Smooth muscle cell (in vitro differentiated cells): ENCODE data around the gene NTF4. TPM values are rescaled to one million over a fixed set of nuclear protein-coding genes. Genes with fewer than 3 reads are reported as not detected.

Experiments used
- DNase-seq: peaks from one replicate; lab custom pipeline; 2025; ENCODE audit not compliant: unreplicated experiment; lab: John Stamatoyannopoulos, UW
- H2AFZ ChIP-seq: fragments of 200-600 bp; sonication (generic); 2 replicates; pipeline ENCODE4 v1.6.0; 2016; ENCODE audit warnings: antibody characterized with exemption, low read depth, mild to moderate bottlenecking
- H3F3A ChIP-seq: fragments of 200-600 bp; sonication (generic); 2 replicates; pipeline ENCODE4 v1.6.0; 2017; ENCODE audit warnings: antibody characterized with exemption, low read depth
- H3K27ac ChIP-seq: fragments of 200-600 bp; sonication (generic); 2 replicates; pipeline ENCODE4 v1.5.1; 2016; ENCODE audit warnings: low read depth, mild to moderate bottlenecking
- H3K27me3 ChIP-seq: fragments of 200-600 bp; sonication (generic); 2 replicates; pipeline ENCODE4 v1.6.1; 2016; ENCODE audit warnings: low read depth, mild to moderate bottlenecking
- H3K36me3 ChIP-seq: fragments of 200-600 bp; sonication (generic); 2 replicates; pipeline ENCODE4 v1.5.1; 2016; ENCODE audit warnings: low read depth
- H3K4me1 ChIP-seq: fragments of 200-600 bp; sonication (generic); 2 replicates; pipeline ENCODE4 v1.5.1; 2016; ENCODE audit warnings: low read depth
- H3K4me2 ChIP-seq: fragments of 200-600 bp; sonication (generic); 2 replicates; pipeline ENCODE4 v1.6.0; 2016; ENCODE audit warnings: mild to moderate bottlenecking
- H3K4me3 ChIP-seq: fragments of 200-600 bp; sonication (generic); 2 replicates; pipeline ENCODE4 v1.5.1; 2016; ENCODE audit warnings: mild to moderate bottlenecking
- H3K79me2 ChIP-seq: fragments of 200-600 bp; sonication (generic); 2 replicates; pipeline ENCODE4 v1.6.0; 2016; ENCODE audit warnings: low read depth, mild to moderate bottlenecking
- H3K9ac ChIP-seq: fragments of 200-600 bp; sonication (generic); 2 replicates; pipeline ENCODE4 v1.6.0; 2016; ENCODE audit warnings: low read depth
- H3K9me3 ChIP-seq: fragments of 200-600 bp; sonication (generic); replicated peaks from 2 replicates; pipeline ENCODE4 v1.5.1; 2016; ENCODE audit warnings: low read depth
- H4K20me1 ChIP-seq: fragments of 200-600 bp; sonication (generic); 2 replicates; pipeline ENCODE4 v1.6.0; 2016; ENCODE audit warnings: low read depth
- WGBS: methylation state at CpG from one replicate; pipeline ENCODE4 v1.1.7; 2016; ENCODE audit warnings: low lambda C conversion rate; 5-methylcytosine and 5-hydroxymethylcytosine counted together
- polyA plus RNA-seq: library from polyadenylated mRNA; unstranded; fragments of >200 nt; fragmentation: Nextera tagmentation; extraction: Ambion mirVana; gene quantifications from 2 replicates; pipeline ENCODE4 v1.2.1, GENCODE V29; 2016
- total RNA-seq: library from RNA; depleted of rRNA; stranded (reverse); fragments of >200 nt; gene quantifications from 2 replicates; pipeline ENCODE4 v1.2.3, GENCODE V29; 2014
- TF ChIP-seq, protein P1 (sequence below): fragments of 200-600 bp; sonication (generic); IDR thresholded peaks from 2 replicates; pipeline ENCODE4 v1.5.1; 2017; ENCODE audit warnings: borderline replicate concordance, mild to moderate bottlenecking, antibody characterized with exemption; ENCODE audit not compliant: insufficient read depth, poor library complexity, severe bottlenecking

Gene NTF4
- total and polyA plus RNA-seq, 2 experiments from 2014 or later: 1.4 to 1.8 TPM

DNA sequence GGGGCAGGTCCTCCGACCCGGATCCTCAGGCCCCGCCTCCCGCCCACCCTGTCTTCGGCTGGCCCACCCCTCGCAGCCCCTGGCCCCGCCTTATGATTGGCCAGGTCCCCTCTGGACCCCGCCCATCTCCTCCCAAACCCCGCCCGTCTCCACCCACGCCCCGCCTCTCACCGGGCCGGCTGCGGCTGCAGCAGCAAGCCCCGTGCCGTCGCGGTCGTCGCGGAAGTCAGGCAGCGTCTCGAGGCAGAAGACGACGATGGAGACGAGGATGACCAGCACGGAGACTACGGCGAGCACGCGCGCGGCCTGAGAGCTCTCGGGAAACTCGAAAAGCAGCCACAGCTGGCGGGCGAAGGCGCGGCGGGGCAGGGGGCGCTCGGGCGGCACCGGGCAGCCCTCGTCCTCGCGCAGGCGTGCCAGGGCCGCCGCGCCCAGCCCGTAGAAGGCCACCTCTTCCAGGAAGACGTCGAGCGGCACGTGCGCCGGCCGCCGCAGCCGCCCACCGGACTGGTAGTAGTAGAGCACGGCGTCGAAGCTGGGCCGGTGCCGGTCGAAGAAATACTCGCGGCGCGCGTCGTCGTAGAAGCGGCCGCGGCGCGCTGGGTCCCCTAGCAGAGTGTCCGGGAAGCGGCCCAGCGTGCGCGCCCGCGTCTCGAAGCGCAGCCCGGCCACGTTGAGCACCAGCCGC lies 7.4 kb upstream of the NTF4 start:
- H3K4me1 ChIP-seq: no peaks in the 10 kb centered on the region
- no peak overlapping the region for H3K4me3 ChIP-seq
- 14% methylated on average over 77 of the region's 93 CpGs for WGBS
- no peak overlapping the region for H3K27ac ChIP-seq
- DNase-seq: no peak
- H3F3A ChIP-seq: no peaks in the 10 kb centered on the region
- TF ChIP-seq, protein P1, sequence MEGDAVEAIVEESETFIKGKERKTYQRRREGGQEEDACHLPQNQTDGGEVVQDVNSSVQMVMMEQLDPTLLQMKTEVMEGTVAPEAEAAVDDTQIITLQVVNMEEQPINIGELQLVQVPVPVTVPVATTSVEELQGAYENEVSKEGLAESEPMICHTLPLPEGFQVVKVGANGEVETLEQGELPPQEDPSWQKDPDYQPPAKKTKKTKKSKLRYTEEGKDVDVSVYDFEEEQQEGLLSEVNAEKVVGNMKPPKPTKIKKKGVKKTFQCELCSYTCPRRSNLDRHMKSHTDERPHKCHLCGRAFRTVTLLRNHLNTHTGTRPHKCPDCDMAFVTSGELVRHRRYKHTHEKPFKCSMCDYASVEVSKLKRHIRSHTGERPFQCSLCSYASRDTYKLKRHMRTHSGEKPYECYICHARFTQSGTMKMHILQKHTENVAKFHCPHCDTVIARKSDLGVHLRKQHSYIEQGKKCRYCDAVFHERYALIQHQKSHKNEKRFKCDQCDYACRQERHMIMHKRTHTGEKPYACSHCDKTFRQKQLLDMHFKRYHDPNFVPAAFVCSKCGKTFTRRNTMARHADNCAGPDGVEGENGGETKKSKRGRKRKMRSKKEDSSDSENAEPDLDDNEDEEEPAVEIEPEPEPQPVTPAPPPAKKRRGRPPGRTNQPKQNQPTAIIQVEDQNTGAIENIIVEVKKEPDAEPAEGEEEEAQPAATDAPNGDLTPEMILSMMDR: no peak
- H3K4me2 ChIP-seq: peak overlapping the region; percentile 74
- H3K9me3 ChIP-seq: no peaks in the 10 kb centered on the region
- H3K79me2 ChIP-seq: no peaks in the 10 kb centered on the region
- no peaks in the 10 kb centered on the region for H3K36me3 ChIP-seq
- H3K27me3 ChIP-seq: peaks cover 29% of the 10 kb centered on the region
- H2AFZ ChIP-seq: no peak overlapping the region
- H4K20me1 ChIP-seq: no peaks in the 10 kb centered on the region
- H3K9ac ChIP-seq: no peak overlapping the region

DNA sequence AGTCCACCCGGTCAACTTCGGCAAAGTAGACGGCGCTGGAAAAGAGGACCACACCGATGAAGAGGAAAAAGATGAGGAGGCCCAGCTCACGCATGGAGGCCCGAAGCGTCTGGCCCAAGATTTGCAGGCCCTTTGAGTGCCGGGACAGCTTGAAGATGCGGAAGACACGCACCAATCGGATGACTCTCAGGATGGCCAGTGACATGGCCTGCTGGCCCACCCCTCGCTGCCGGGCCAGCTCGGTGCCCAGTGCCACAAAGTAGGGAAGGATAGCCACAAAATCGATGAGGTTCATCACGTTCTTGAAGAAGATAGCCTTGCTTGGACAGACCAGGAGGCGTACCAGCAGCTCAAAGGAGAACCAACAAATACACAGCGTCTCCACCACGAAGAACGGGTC lies 5.8 kb upstream of the NTF4 start:
- Histone ChIP-seq H3K4me2 (no peak overlapping the region), H3K27me3 (peaks cover 29% of the 10 kb centered on the region)

DNA sequence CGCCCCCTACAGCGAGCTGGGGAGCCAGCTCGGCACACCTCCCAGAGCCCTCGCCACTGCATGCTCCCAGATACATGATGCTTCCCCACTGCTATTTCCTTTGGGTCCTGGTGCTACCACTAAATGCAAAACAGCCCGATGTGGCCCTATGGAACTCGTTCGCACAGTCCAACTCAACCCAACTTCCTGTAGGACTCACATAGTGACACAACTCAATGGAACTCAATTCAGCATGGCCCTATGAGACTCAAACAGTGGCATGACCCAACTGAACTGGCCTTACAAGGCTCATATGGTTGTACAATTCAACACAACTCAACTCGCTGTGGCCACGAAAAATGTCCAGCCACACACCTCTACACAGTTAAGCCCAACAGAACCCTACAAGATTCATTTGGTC lies 4.4 kb upstream of the NTF4 start:
- no peaks in the 10 kb centered on the region for H3K79me2 ChIP-seq
- no peaks in the 10 kb centered on the region for H3K36me3 ChIP-seq
- H2AFZ ChIP-seq: no peak overlapping the region
- no peaks in the 10 kb centered on the region for H3K9me3 ChIP-seq
- H4K20me1 ChIP-seq: no peaks in the 10 kb centered on the region
- no peak overlapping the region for H3K27ac ChIP-seq
- 96% methylated on average over 9 of the region's 9 CpGs for WGBS
- no peaks in the 10 kb centered on the region for H3F3A ChIP-seq
- peaks cover 16% of the 10 kb centered on the region for H3K4me1 ChIP-seq
- H3K9ac ChIP-seq: no peak overlapping the region
- no peak for DNase-seq
- no peak overlapping the region for H3K4me2 ChIP-seq
- TF ChIP-seq, protein P1: no peak
- H3K27me3 ChIP-seq: peaks cover 29% of the 10 kb centered on the region
- no peak overlapping the region for H3K4me3 ChIP-seq

More for the DNA sequence above, 5.8 kb upstream of the NTF4 start:
- Histone ChIP-seq H3F3A (no peaks in the 10 kb centered on the region), H3K4me3 (no peak overlapping the region), H3K27ac (no peak overlapping the region), H2AFZ (no peak overlapping the region), H3K9ac (no peak overlapping the region), H3K9me3 (no peaks in the 10 kb centered on the region), H3K79me2 (no peaks in the 10 kb centered on the region), H4K20me1 (no peaks in the 10 kb centered on the region), H3K36me3 (no peaks in the 10 kb centered on the region), H3K4me1 (peaks cover 4% of the 10 kb centered on the region)
- no peak for DNase-seq
- WGBS: 96% methylated on average over 21 of the region's 21 CpGs
- TF ChIP-seq, protein P1: no peak

DNA sequence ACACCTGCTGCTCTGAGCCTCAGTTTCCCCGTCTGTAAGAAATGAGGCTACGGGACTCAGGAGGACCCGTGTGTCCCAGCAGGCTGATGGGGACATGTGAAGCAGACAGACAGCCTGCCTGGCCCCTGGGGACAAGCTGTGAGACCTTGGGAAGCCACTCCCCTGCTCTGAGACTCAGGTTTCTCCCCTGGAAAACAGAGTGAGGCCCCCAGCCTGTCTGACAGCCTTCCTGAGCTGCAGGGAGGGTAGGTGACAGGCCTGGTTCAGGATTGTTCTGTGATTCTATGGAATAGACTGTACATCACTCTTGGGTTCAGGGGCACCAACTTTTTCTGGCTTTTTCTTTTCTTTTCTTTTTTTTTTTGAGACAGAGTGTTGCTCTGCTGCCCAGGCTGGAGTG lies 2.9 kb upstream of the NTF4 start:
- H3K27ac ChIP-seq: no peak overlapping the region
- H3K9me3 ChIP-seq: no peaks in the 10 kb centered on the region
- H3K4me1 ChIP-seq: peaks cover 16% of the 10 kb centered on the region
- no peak overlapping the region for H2AFZ ChIP-seq
- TF ChIP-seq, protein P1: no peak
- no peaks in the 10 kb centered on the region for H3K36me3 ChIP-seq
- no peaks in the 10 kb centered on the region for H4K20me1 ChIP-seq
- no peaks in the 10 kb centered on the region for H3F3A ChIP-seq
- 62% methylated on average over 3 of the region's 3 CpGs for WGBS
- no peak for DNase-seq
- H3K9ac ChIP-seq: no peak overlapping the region
- no peak overlapping the region for H3K4me3 ChIP-seq
- H3K4me2 ChIP-seq: no peak overlapping the region
- no peaks in the 10 kb centered on the region for H3K79me2 ChIP-seq
- H3K27me3 ChIP-seq: peaks cover 15% of the 10 kb centered on the region
